Panc1 (cell line): ENCODE results near the gene ESAM.

ENCODE experiments used
- CTCF ChIP-seq: fragments of 450-650 bp; IDR thresholded peaks from 2 replicates; pipeline ENCODE4 v1.5.1; 2017; ENCODE audit warnings: mild to moderate bottlenecking
- POLR2AphosphoS5 ChIP-seq: IDR thresholded peaks from 2 replicates; pipeline ENCODE4 v1.6.1; 2012; ENCODE audit warnings: mild to moderate bottlenecking, low read depth, low read length, moderate library complexity
- REST ChIP-seq, 2 experiments: IDR thresholded peaks; 2 replicates each; pipeline ENCODE4 v1.6.1; 2011 to 2012; ENCODE audit warnings: low read depth in 2 of 2, control low read depth in 1 of 2, low read length in 1 of 2, mild to moderate bottlenecking in 1 of 2, moderate library complexity in 1 of 2; ENCODE audit not compliant: insufficient read depth in 1 of 2
- SIN3A ChIP-seq: IDR thresholded peaks from 2 replicates; pipeline ENCODE4 v1.6.1; 2012; ENCODE audit warnings: low read depth, mild to moderate bottlenecking, low read length, moderate library complexity, borderline replicate concordance; ENCODE audit not compliant: insufficient read depth

- TF ChIP-seq CTCF (no peak), REST (IDR thresholded peaks at IDR 0.05; ENCODE audit: insufficient read depth in 1 of 2, low read depth in 2 of 2, low read length in 1 of 2) (no peak), POLR2AphosphoS5 (no peak), SIN3A (no peak)
Observed at GRCh38 chr11:124716591-124716990, 45.5 kb downstream of the ESAM start.
